Nucleus accumbens (tissue), 56 donors: ENCODE results near the gene UFSP1.
"Not testable (repeated sequence)": the region's sequence is repeated elsewhere in the genome, so short reads cannot be mapped to it uniquely, and the experiment has no call there.

ENCODE experiments used
- DNase-seq, 56 donors: peaks; one replicate each; lab custom pipeline; 2025; lab: John Stamatoyannopoulos, UW

UFSP1 gene

GRCh38 chr7:100888988-100889750 is at the start of gene UFSP1:
Gene UFSP1 (minus strand): TSS chr7:100889715. CDS start chr7:100889271, 444 bp downstream.
- peak in 4 of 56 donors; percentile 44 to 94 (median 76) for DNase-seq

- DNase-seq, result not testable (repeated sequence)
These were observed 46.7 kb upstream of the UFSP1 start for GRCh38 chr7:100936167-100936566.

- DNase-seq, result not testable (repeated sequence)
These were observed 45.9 kb upstream of the UFSP1 start for GRCh38 chr7:100935381-100935780.

- DNase-seq, result no peak
These were observed 44.2 kb upstream of the UFSP1 start for GRCh38 chr7:100933734-100934133.

- no peak for DNase-seq
These were observed 40.3 kb upstream of the UFSP1 start for GRCh38 chr7:100929808-100930174.

- not testable (repeated sequence) for DNase-seq
These were observed 34.1 kb upstream of the UFSP1 start for GRCh38 chr7:100923616-100924015.

- DNase-seq, result no peak
These were observed 31.5 kb upstream of the UFSP1 start for GRCh38 chr7:100921039-100921438.

- DNase-seq, result not testable (repeated sequence)
These were observed 30.4 kb upstream of the UFSP1 start for GRCh38 chr7:100919779-100920437.

- not testable (repeated sequence) for DNase-seq
These were observed 29.8 kb upstream of the UFSP1 start for GRCh38 chr7:100919335-100919734.

GRCh38 chr7:100914879-100915447 is 25.4 kb upstream of the UFSP1 start:
- no peak for DNase-seq

GRCh38 chr7:100914208-100914878 is 24.8 kb upstream of the UFSP1 start:
- DNase-seq, result no peak

GRCh38 chr7:100911484-100911883 is 22.0 kb upstream of the UFSP1 start:
- no peak for DNase-seq

- not testable (repeated sequence) for DNase-seq
These were observed 20.9 kb upstream of the UFSP1 start for GRCh38 chr7:100910443-100910842.

- no peak for DNase-seq
These were observed 19.0 kb upstream of the UFSP1 start for GRCh38 chr7:100908512-100908911.

GRCh38 chr7:100902638-100903037 is 13.1 kb upstream of the UFSP1 start:
- no peak for DNase-seq

GRCh38 chr7:100901921-100902332 is 12.4 kb upstream of the UFSP1 start:
- DNase-seq, result no peak

- no peak for DNase-seq
These were observed 11.5 kb upstream of the UFSP1 start for GRCh38 chr7:100900978-100901377.

- no peak for DNase-seq
These were observed 9.9 kb upstream of the UFSP1 start for GRCh38 chr7:100899432-100899831.

- no peak for DNase-seq
These were observed 8.4 kb upstream of the UFSP1 start for GRCh38 chr7:100897772-100898454.
